Measurements from ENCODE around the gene MMP10. TPM values are rescaled to one million over a fixed set of nuclear protein-coding genes. Genes with fewer than 3 reads are reported as not detected.
"Not testable (repeated sequence)": the region's sequence is repeated elsewhere in the genome, so short reads cannot be mapped to it uniquely, and the experiment has no call there.

MMP10 gene
- total RNA-seq, 1 experiment from 2014 or later: 0.63 TPM

- Histone ChIP-seq H3K36me3 (no peaks in the 10 kb centered on the region), H3K4me1 (replicated peaks) (no peaks in the 10 kb centered on the region), H3K27me3 (replicated peaks) (no peaks in the 10 kb centered on the region), H3K4me3 (no peak overlapping the region), H3K27ac (no peak overlapping the region), H3K9me3 (replicated peaks) (no peaks in the 10 kb centered on the region)
- DNase-seq (ENCODE audit: low read depth in 1 of 2, low spot score in 2 of 2): no peak
Measured at GRCh38 chr11:102770191-102770590, 10.2 kb downstream of the MMP10 start.

- H3K4me1 ChIP-seq (replicated peaks): peaks cover 8% of the 10 kb centered on the region
- no peaks in the 10 kb centered on the region for H3K27me3 ChIP-seq (replicated peaks)
- no peaks in the 10 kb centered on the region for H3K9me3 ChIP-seq (replicated peaks)
- no peaks in the 10 kb centered on the region for H3K36me3 ChIP-seq
- DNase-seq (ENCODE audit: low read depth in 1 of 2, low spot score in 2 of 2): no peak
- H3K27ac ChIP-seq: no peak overlapping the region
- H3K4me3 ChIP-seq: no peak overlapping the region
Measured at GRCh38 chr11:102767800-102768199, 12.6 kb downstream of the MMP10 start.

GRCh38 chr11:102763440-102763839 is 17.0 kb downstream of the MMP10 start:
- H3K4me1 ChIP-seq (replicated peaks): peaks cover 36% of the 10 kb centered on the region
- no peaks in the 10 kb centered on the region for H3K36me3 ChIP-seq
- H3K4me3 ChIP-seq: no peak overlapping the region
- H3K27me3 ChIP-seq (replicated peaks): no peaks in the 10 kb centered on the region
- H3K9me3 ChIP-seq (replicated peaks): no peaks in the 10 kb centered on the region
- DNase-seq (ENCODE audit: low read depth in 1 of 2, low spot score in 2 of 2): no peak
- H3K27ac ChIP-seq: no peak overlapping the region

GRCh38 chr11:102762361-102762767 is 18.1 kb downstream of the MMP10 start:
- peak overlapping the region; percentile 90 for H3K27ac ChIP-seq
- H3K4me1 ChIP-seq (replicated peaks): peaks cover 39% of the 10 kb centered on the region
- no peaks in the 10 kb centered on the region for H3K36me3 ChIP-seq
- no peak for DNase-seq (ENCODE audit: low read depth in 1 of 2, low spot score in 2 of 2)
- no peaks in the 10 kb centered on the region for H3K9me3 ChIP-seq (replicated peaks)
- H3K4me3 ChIP-seq: peak overlapping the region; percentile 7; the same call in 1 of the 2 replicates
- H3K27me3 ChIP-seq (replicated peaks): no peaks in the 10 kb centered on the region

- H3K4me1 ChIP-seq (replicated peaks): peaks cover 39% of the 10 kb centered on the region
- no peaks in the 10 kb centered on the region for H3K9me3 ChIP-seq (replicated peaks)
- DNase-seq (ENCODE audit: low read depth in 1 of 2, low spot score in 2 of 2): peak; percentile 48 to 78
- H3K27me3 ChIP-seq (replicated peaks): no peaks in the 10 kb centered on the region
- peak overlapping the region; percentile 7; the same call in 1 of the 2 replicates for H3K4me3 ChIP-seq
- peak overlapping the region; percentile 90 for H3K27ac ChIP-seq
- no peaks in the 10 kb centered on the region for H3K36me3 ChIP-seq
Measured at GRCh38 chr11:102761646-102762238, 18.7 kb downstream of the MMP10 start.

- peaks cover 39% of the 10 kb centered on the region for H3K4me1 ChIP-seq (replicated peaks)
- peak; percentile 45 to 88 for DNase-seq (ENCODE audit: low read depth in 1 of 2, low spot score in 2 of 2)
- peak overlapping the region; percentile 90 for H3K27ac ChIP-seq
- no peaks in the 10 kb centered on the region for H3K36me3 ChIP-seq
- no peaks in the 10 kb centered on the region for H3K27me3 ChIP-seq (replicated peaks)
- H3K4me3 ChIP-seq: no peak overlapping the region
- no peaks in the 10 kb centered on the region for H3K9me3 ChIP-seq (replicated peaks)
Measured at GRCh38 chr11:102760344-102761035, 19.9 kb downstream of the MMP10 start.

GRCh38 chr11:102757823-102758549 is 22.4 kb downstream of the MMP10 start:
- no peaks in the 10 kb centered on the region for H3K9me3 ChIP-seq (replicated peaks)
- H3K36me3 ChIP-seq: no peaks in the 10 kb centered on the region

GRCh38 chr11:102753267-102753666 is 27.2 kb downstream of the MMP10 start:
- no peaks in the 10 kb centered on the region for H3K9me3 ChIP-seq (replicated peaks)
- DNase-seq (ENCODE audit: low read depth in 1 of 2, low spot score in 2 of 2): no peak
- no peak overlapping the region for H3K27ac ChIP-seq
- H3K4me3 ChIP-seq: no peak overlapping the region
- 0 out of 2 replicates have a peak, but pooled peaks cover 2% of the 10 kb centered on the region for H3K4me1 ChIP-seq (replicated peaks)
- no peaks in the 10 kb centered on the region for H3K27me3 ChIP-seq (replicated peaks)
- H3K36me3 ChIP-seq: no peaks in the 10 kb centered on the region

More at GRCh38 chr11:102757823-102758549, 22.4 kb downstream of the MMP10 start:
- DNase-seq (ENCODE audit: low read depth in 1 of 2, low spot score in 2 of 2): no peak
- H3K4me1 ChIP-seq (replicated peaks): peaks cover 32% of the 10 kb centered on the region
- no peak overlapping the region for H3K27ac ChIP-seq
- no peak overlapping the region for H3K4me3 ChIP-seq
- no peaks in the 10 kb centered on the region for H3K27me3 ChIP-seq (replicated peaks)

- no peak for DNase-seq (ENCODE audit: low read depth in 1 of 2, low spot score in 2 of 2)
- H3K27ac ChIP-seq: no peak overlapping the region
- no peaks in the 10 kb centered on the region for H3K27me3 ChIP-seq (replicated peaks)
- H3K4me1 ChIP-seq (replicated peaks): no peaks in the 10 kb centered on the region
- H3K4me3 ChIP-seq: no peak overlapping the region
- no peaks in the 10 kb centered on the region for H3K36me3 ChIP-seq
- H3K9me3 ChIP-seq (replicated peaks): no peaks in the 10 kb centered on the region
Measured at GRCh38 chr11:102751673-102752072, 28.8 kb downstream of the MMP10 start.

- no peak for DNase-seq (ENCODE audit: low read depth in 1 of 2, low spot score in 2 of 2)
- H3K4me3 ChIP-seq: no peak overlapping the region
- no peaks in the 10 kb centered on the region for H3K9me3 ChIP-seq (replicated peaks)
Measured at GRCh38 chr11:102749101-102749722, 31.2 kb downstream of the MMP10 start.

GRCh38 chr11:102746746-102747578 is 33.5 kb downstream of the MMP10 start:
- not testable (repeated sequence) for H3K4me1 ChIP-seq (replicated peaks); DNase-seq (ENCODE audit: low read depth in 1 of 2, low spot score in 2 of 2); H3K27me3 ChIP-seq (replicated peaks); H3K4me3 ChIP-seq; H3K27ac ChIP-seq; H3K9me3 ChIP-seq (replicated peaks); H3K36me3 ChIP-seq

More at GRCh38 chr11:102749101-102749722, 31.2 kb downstream of the MMP10 start:
- no peaks in the 10 kb centered on the region for H3K27me3 ChIP-seq (replicated peaks)
- no peaks in the 10 kb centered on the region for H3K36me3 ChIP-seq
- no peaks in the 10 kb centered on the region for H3K4me1 ChIP-seq (replicated peaks)
- H3K27ac ChIP-seq: no peak overlapping the region

GRCh38 chr11:102734650-102735049 is 45.8 kb downstream of the MMP10 start:
- H3K4me3 ChIP-seq: no peak overlapping the region
- no peaks in the 10 kb centered on the region for H3K9me3 ChIP-seq (replicated peaks)
- no peaks in the 10 kb centered on the region for H3K36me3 ChIP-seq
- H3K27ac ChIP-seq: no peak overlapping the region
- no peaks in the 10 kb centered on the region for H3K27me3 ChIP-seq (replicated peaks)
- DNase-seq (ENCODE audit: low read depth in 1 of 2, low spot score in 2 of 2): no peak
- no peaks in the 10 kb centered on the region for H3K4me1 ChIP-seq (replicated peaks)

GRCh38 chr11:102733232-102733875 is 47.1 kb downstream of the MMP10 start:
- peak; percentile 31 to 62 for DNase-seq (ENCODE audit: low read depth in 1 of 2, low spot score in 2 of 2)
- H3K4me3 ChIP-seq: no peak overlapping the region
- H3K4me1 ChIP-seq (replicated peaks): no peaks in the 10 kb centered on the region
- H3K9me3 ChIP-seq (replicated peaks): no peaks in the 10 kb centered on the region
- no peaks in the 10 kb centered on the region for H3K36me3 ChIP-seq
- H3K27ac ChIP-seq: no peak overlapping the region
- H3K27me3 ChIP-seq (replicated peaks): no peaks in the 10 kb centered on the region
